ENCODE data around the gene TGFB3.

TGFB3 gene

GRCh38 chr14:75986439-75986765, 4.6 kb upstream of the TGFB3 start:
- no peak for DNase-seq (ENCODE audit: low spot score)

DNA sequence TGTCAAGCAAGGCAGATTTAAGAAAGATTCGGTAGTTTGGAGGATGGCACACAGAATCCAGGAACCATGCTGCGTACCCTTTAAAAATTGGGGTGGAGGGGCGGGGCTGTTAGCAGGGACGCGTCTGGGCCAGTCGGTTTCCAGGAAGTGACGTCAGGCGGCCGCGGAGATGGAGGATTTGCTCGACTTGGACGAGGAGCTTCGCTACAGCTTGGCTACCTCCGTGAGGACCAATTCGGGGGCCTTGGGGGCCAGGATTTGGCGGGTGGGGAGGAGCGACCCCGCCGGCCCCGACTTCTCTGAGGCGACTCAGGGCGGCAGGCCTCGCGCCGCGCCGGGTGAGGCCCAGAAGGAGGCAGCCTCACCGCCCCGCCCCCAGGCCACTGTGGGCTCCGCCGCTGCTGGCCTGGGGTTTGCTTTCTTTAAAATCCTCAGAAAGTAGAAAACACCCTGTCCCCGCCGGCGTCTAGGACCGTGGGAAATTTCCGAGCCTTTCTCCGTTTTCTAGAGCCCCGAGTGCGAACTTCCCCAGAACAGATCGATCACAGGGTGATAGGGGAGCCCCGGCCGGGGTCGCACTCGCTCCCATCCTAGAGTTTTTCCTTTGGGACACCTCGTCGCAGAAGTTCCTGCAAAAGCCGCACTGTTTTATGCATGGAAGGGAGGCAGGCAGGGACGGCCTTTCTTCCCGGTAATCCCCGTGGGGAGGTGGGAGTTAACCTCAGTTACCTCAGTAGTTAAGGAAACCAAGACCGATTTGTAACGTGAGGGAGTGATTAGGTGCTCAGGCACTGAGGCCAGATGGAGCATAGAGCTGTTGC, 4.0 kb upstream of the TGFB3 start, which contains the start of gene IFT43:
IFT43 (plus strand) TSS at position 146 of the 821 bp plus-strand sequence; CDS start at position 170, 24 bp downstream.
- DNase-seq (ENCODE audit: low spot score): peak; percentile 83

GRCh38 chr14:75984674-75985073, 2.9 kb upstream of the TGFB3 start:
- peak; percentile 12 for DNase-seq (ENCODE audit: low spot score)

GRCh38 chr14:75983019-75983358, 1.2 kb upstream of the TGFB3 start:
- no peak for DNase-seq (ENCODE audit: low spot score)

- peak; percentile 77 for DNase-seq (ENCODE audit: low spot score)
These were observed 647 bp upstream of the TGFB3 start for GRCh38 chr14:75982266-75983018.

- no peak for DNase-seq (ENCODE audit: low spot score)
These were observed 939 bp downstream of the TGFB3 start for GRCh38 chr14:75980856-75981255.

GRCh38 chr14:75979648-75980565, 1.9 kb downstream of the TGFB3 start:
- DNase-seq (ENCODE audit: low spot score): no peak

- DNase-seq (ENCODE audit: low spot score): no peak
These were observed 2.7 kb downstream of the TGFB3 start for GRCh38 chr14:75979071-75979571.

DNA sequence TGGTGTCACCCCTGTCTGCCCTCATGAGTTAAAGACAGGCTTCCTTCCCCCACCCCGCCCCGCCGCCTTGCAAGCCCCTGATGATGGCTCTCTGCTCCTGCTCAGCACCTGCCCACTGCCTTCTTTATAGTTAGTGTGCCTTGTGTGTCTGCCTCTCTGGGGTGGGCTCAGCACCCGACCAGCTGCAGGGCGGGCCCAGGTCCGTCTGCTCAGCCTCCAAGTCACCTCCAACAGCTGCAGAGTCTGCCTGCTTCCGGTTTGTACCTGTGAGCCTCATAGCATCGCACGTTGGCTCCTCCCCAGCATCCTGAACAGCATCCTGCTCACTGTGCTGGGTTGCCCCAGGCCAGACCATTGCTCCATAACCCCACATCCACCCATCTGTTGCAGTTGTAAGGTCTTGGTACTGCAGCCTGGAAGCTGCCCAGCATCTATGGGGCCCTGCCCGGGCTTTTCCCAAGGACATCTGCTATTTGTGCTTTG, 3.5 kb downstream of the TGFB3 start:
- DNase-seq (ENCODE audit: low spot score): no peak

DNA sequence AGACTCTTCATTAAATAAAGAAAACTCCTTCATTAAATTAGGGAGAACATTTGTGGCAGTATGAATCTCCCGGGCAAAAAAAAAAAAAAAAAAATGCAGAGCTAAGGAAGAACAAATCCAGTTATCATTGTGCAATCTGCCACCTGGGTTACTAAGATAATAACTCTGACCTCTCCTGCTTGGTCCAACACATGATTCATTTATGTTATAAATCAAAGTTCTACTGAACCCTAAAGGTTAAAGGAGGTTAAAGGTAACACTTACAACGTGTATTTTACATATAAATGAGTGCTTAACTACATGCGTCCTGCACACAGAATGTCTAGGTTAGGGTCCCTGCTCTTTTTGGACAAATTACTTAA, 4.2 kb downstream of the TGFB3 start:
- no peak for DNase-seq (ENCODE audit: low spot score)

- DNase-seq (ENCODE audit: low spot score): no peak
These were observed 4.8 kb downstream of the TGFB3 start for GRCh38 chr14:75976826-75977581.

DNA sequence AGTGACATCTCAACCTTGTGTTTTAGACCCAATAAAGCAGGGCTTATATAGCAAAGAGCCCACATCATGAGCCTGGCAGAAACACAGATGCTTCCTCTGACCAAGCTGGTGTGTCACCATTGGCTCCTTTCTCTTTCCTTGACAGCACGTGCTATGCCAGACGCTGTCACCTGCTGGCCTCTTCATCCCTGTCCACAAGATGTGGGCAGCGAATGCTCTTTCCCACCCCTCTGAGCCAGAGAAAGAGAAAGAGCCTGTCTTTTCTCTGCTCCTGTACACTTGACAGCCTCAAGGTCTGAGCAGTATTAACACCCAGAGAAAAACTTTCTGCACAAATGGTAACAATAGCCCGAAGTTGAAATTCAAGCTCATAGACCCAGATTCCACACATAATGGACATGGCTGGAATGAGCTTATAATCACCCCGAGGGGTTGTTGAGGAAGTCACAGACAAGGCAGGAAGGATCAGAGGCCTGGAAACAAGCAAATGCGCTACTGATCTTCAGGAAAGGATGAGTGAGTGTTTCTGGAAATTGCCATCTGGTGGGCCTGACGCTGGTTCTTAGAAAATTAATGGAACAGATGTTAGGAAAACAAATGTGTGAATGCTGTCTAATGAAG, 8.9 kb downstream of the TGFB3 start:
- no peak for DNase-seq (ENCODE audit: low spot score)

- no peak for DNase-seq (ENCODE audit: low spot score)
These were observed 10.3 kb downstream of the TGFB3 start for GRCh38 chr14:75971509-75971908.

- DNase-seq (ENCODE audit: low spot score): no peak
These were observed 10.8 kb downstream of the TGFB3 start for GRCh38 chr14:75970989-75971388.

DNA sequence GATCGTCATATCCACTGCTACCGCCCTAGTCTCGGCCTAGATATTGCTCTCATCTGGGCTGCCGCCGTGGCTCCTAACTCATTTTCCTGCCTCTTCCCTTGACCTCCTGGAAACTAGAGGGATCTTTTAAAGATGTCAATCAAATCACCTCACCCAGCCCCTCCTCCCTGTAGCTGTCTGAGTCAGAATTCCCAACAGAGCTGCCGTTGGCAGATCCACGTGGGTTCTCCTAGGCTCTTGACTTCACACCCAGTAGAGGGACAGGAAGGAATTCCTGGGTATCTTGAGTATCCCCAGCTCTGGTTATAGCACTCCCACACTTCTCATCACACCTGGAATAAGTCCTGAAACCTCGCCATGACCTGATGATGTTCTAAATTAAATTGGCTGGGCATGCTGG, 11.9 kb downstream of the TGFB3 start:
- no peak for DNase-seq (ENCODE audit: low spot score)

GRCh38 chr14:75969126-75969525, 12.7 kb downstream of the TGFB3 start:
- DNase-seq (ENCODE audit: low spot score): no peak

GRCh38 chr14:75968456-75968855, 13.3 kb downstream of the TGFB3 start:
- DNase-seq (ENCODE audit: low spot score): no peak

DNA sequence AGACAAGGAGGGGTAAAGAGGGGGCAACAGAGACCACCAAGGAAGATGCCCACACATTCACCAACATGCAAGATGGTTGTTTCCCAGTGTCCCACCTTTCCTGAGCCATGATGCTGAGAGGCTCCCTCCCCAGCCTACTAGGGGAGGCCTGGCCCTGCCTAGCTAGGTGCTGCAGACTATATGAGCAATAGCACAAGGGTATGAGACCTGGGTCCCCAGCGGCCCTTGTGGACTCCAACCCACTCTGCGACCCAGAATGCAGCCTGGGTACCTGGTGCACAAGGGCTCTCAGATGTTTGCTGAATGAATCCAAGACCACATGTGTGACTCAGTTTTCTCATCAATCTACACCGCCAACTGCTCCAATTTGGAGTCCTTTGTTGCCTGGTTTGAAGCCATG, 13.9 kb downstream of the TGFB3 start:
- DNase-seq (ENCODE audit: low spot score): no peak

- DNase-seq (ENCODE audit: low spot score): no peak
These were observed 20.1 kb downstream of the TGFB3 start for GRCh38 chr14:75961662-75962061.

- no peak for DNase-seq (ENCODE audit: low spot score)
These were observed 21.6 kb downstream of the TGFB3 start for GRCh38 chr14:75960231-75960630.

GRCh38 chr14:75959031-75959430, 22.8 kb downstream of the TGFB3 start:
- no peak for DNase-seq (ENCODE audit: low spot score)
